ENCODE data around the gene CNDP2. TPM values are rescaled to one million over a fixed set of nuclear protein-coding genes. Genes with fewer than 3 reads are reported as not detected.

CNDP2 gene
- total RNA-seq, 1 experiment from 2014 or later: 310 TPM

- intact Hi-C loops (cut with micrococcal nuclease; ENCODE audit: unreplicated experiment) (no loop called here), in situ Hi-C loops (cut with HindIII; ENCODE audit: low pct_unique_long_range_greater_than_20kb, low sequenced_read_pairs) (no loop called here)
- POLR2A ChIA-PET: no interaction called here
These were observed 32.8 kb downstream of the CNDP2 start for GRCh38 chr18:74528913-74529312.

GRCh38 chr18:74529378-74529777 is 33.2 kb downstream of the CNDP2 start:
- H3K36me3 ChIP-seq (ENCODE audit: control insufficient read depth, insufficient read depth, low read length): no peaks in the 10 kb centered on the region

More at GRCh38 chr18:74528913-74529312, 32.8 kb downstream of the CNDP2 start:
- CTCF ChIA-PET: no interaction called here
- H3K4me3 ChIP-seq (ENCODE audit: low read depth in 2 of 2, low read length in 2 of 2): no peak overlapping the region
- H3K27me3 ChIP-seq (ENCODE audit: control insufficient read depth, insufficient read depth, low read length): no peaks in the 10 kb centered on the region; the same call in 1 of the 2 replicates
- no TSS peak for BruUV-seq (replicated peaks)
- no peak for DNase-seq (ENCODE audit: low read depth, low spot score)
- no peak for ATAC-seq
- no peaks in the 10 kb centered on the region for H3K4me1 ChIP-seq (ENCODE audit: control insufficient read depth, insufficient read depth, low read length)
- H3K36me3 ChIP-seq (ENCODE audit: control insufficient read depth, insufficient read depth, low read length): no peaks in the 10 kb centered on the region
- H3K9me3 ChIP-seq (ENCODE audit: control insufficient read depth, insufficient read depth, low read depth, low read length): no peaks in the 10 kb centered on the region
- no peak for TF ChIP-seq REST (IDR thresholded peaks at IDR 0.05; ENCODE audit: insufficient read depth in 1 of 2, low read depth in 2 of 2, low read length in 1 of 2)
- no peak overlapping the region for H3K27ac ChIP-seq (ENCODE audit: low read length)

More at GRCh38 chr18:74529378-74529777, 33.2 kb downstream of the CNDP2 start:
- BruUV-seq (replicated peaks): no TSS peak
- in situ Hi-C loops (cut with HindIII; ENCODE audit: low pct_unique_long_range_greater_than_20kb, low sequenced_read_pairs) (no loop called here), intact Hi-C loops (cut with micrococcal nuclease; ENCODE audit: unreplicated experiment) (no loop called here)
- ChIA-PET CTCF (no interaction called here), POLR2A (no interaction called here)
- TF ChIP-seq CTCF (IDR thresholded peaks at IDR 0.05): no peak
- no peak for TF ChIP-seq SIN3A (IDR thresholded peaks at IDR 0.05; ENCODE audit: borderline replicate concordance, insufficient read depth, low read depth, low read length)
- no peak for TF ChIP-seq TCF7L2 (IDR thresholded peaks at IDR 0.05; ENCODE audit: low read depth, low read length)
- no peak for TF ChIP-seq REST (IDR thresholded peaks at IDR 0.05; ENCODE audit: insufficient read depth in 1 of 2, low read depth in 2 of 2, low read length in 1 of 2)
- no peak for TF ChIP-seq POLR2AphosphoS5 (IDR thresholded peaks at IDR 0.05; ENCODE audit: low read depth, low read length)
- DNase-seq (ENCODE audit: low read depth, low spot score): no peak
- no peaks in the 10 kb centered on the region for H3K9me3 ChIP-seq (ENCODE audit: control insufficient read depth, insufficient read depth, low read depth, low read length)
- no peak for ATAC-seq
- no peak overlapping the region for H3K4me3 ChIP-seq (ENCODE audit: low read depth in 2 of 2, low read length in 2 of 2)
- H3K27ac ChIP-seq (ENCODE audit: low read length): no peak overlapping the region
- H3K4me1 ChIP-seq (ENCODE audit: control insufficient read depth, insufficient read depth, low read length): no peaks in the 10 kb centered on the region
- no peaks in the 10 kb centered on the region; the same call in 1 of the 2 replicates for H3K27me3 ChIP-seq (ENCODE audit: control insufficient read depth, insufficient read depth, low read length)

Measured in Panc1 (cell line).